GM21515 (cell line): ENCODE results near the gene EMP1.
"Not testable (repeated sequence)": the region's sequence is repeated elsewhere in the genome, so short reads cannot be mapped to it uniquely, and the experiment has no call there.

ENCODE experiments used
- ATAC-seq: cut with Tn5 transposase; IDR thresholded peaks from one replicate; pipeline ENCODE4 v1.9.1; 2021; ENCODE audit not compliant: unreplicated experiment

The EMP1 gene

GRCh38 chr12:13253966-13254760 lies 57.6 kb downstream of the EMP1 start:
- ATAC-seq: no peak

DNA sequence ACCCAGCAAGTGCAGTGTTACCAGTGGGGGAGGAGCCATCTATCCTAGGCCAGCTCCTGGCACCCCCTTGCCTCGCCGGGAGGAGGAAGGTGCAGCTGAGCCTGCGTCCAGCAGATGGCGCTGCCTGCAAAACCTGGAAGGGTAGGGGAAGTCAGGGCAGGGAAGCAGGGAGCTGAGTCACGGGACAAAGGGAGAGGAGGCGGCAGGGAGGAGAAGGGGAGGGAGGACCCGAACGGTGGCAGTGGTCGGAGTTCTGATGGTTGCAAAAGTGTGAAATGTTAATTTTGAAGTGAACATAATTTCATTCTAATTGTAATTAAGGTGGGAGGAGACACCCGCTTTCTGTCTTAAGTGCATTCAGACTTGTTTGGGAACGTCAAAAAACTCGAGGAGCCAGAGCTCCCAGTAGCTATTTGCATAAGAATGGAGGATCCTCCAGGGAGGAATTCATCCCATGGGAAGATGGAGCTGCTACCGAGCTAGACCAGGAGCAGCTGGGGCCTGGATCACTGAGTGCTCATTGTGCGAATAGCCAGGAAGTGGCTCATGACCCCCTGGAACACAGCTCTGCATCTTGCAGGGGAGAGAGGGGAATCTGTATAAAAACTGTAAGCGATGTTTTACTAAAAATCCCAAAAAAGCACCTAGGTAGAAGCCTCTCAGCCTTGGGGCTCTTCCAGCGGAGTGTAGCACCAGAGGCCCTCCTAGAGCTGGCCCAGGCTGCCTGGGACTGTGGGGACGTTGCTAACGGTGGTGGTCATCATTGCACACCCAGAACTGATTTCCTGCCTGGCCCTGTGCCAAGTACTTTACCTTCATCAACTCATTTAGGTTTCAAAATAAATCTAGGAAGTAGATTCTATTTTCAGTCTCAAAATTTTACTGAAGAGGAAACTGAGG lies 59.5 kb downstream of the EMP1 start:
- peak; percentile 98 for ATAC-seq

DNA sequence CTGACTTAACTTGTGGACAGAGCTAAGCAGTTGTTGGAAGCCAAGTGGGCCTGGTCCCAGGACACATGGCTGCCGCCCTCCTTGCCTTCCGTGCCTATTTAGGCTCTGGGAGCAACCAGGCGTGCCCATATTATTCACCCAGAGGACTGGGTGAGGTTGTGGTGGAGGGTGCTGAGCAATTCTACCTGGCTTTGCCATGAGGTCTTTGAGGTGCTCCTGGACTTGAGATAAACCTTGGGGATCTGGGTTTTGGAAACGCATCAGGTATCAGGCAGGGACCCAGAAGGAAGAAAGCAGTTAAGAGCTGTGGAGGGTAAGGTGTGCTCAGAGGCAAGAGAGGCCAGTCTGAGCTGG lies 60.1 kb downstream of the EMP1 start:
- ATAC-seq: no peak

DNA sequence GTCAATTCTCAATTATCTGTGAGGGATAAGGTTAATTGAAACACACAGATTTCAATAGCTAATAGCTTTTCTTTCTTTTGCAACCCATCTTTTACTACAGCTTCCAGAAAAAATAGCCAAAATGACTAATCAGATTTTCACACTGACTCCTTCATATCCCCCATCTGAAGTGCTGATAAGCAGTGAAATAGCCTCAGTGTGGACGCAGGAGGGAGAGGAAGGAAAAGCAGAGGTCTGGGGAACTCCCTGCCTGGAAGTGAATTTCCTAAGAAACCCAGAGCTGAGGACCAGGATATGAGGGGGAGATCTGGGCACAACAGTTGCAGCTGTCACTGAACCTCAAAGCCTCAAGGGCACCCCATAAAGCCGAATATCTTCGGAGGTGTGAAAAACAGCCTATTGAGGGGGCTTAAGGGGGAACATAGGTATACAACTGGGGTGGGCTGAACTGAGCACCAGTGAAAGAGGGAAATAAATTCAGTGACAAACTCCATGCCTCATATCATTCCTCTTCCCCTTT lies 60.9 kb downstream of the EMP1 start:
- no peak for ATAC-seq

GRCh38 chr12:13258197-13258596 lies 61.7 kb downstream of the EMP1 start:
- ATAC-seq: no peak

GRCh38 chr12:13258717-13259119 lies 62.2 kb downstream of the EMP1 start:
- ATAC-seq: no peak

- not testable (repeated sequence) for ATAC-seq
Measured at GRCh38 chr12:13259625-13260024, 63.1 kb downstream of the EMP1 start.

DNA sequence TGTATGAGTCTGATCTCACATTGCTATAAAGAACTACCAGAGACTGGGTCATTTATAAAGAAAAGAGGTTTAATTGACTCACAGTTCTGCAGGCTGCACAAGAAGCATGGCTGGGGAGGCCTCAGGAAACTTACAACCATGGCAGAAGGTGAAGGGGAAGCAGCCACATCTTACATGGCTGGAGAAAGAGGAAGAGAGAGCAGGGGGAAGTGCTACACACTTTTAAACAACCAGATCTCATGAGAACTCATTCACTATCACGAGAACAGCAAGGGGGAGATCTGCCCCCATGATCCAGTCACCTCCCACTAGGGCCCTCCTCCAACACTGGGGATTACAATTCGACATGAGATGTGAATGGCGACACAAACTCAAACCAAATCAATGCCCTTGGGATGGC lies 71.3 kb downstream of the EMP1 start:
- ATAC-seq: not testable (repeated sequence)

- ATAC-seq: no peak
Measured at GRCh38 chr12:13268581-13268980, 72.1 kb downstream of the EMP1 start.
